WTC11 (cell line): Measurements from ENCODE around the gene COPS7A. TPM values are rescaled to one million over a fixed set of nuclear protein-coding genes. Genes with fewer than 3 reads are reported as not detected.

Source experiments
- ATAC-seq: fragments of 200-7000 bp; cut with Tn5 transposase; 2 replicates; pipeline ENCODE4 v1.10.0; 2021; ENCODE audit warnings: mild to moderate bottlenecking, moderate library complexity
- CTCF ChIA-PET: fragments of 300-600 bp; sonication (Branson Sonifier 250); formaldehyde crosslinking; loops from one replicate; lab custom pipeline; 2021; ENCODE audit warnings: antibody characterized with exemption; lab: Charles Lee
- POLR2A ChIA-PET: fragments of 350-600 bp; sonication (Branson Sonifier 250); formaldehyde crosslinking; loops from one replicate; lab custom pipeline; 2021; ENCODE audit warnings: antibody characterized with exemption; lab: Charles Lee
- DNase-seq: peaks from one replicate; pipeline ENCODE4 v3.0.0; 2021; ENCODE audit warnings: low spot score
- H3K27ac Mint-ChIP-seq: 2 replicates; pipeline ENCODE4 v1.8.0; 2021; ENCODE audit warnings: mixed read lengths
- H3K27me3 Mint-ChIP-seq: 2 replicates; pipeline ENCODE4 v1.8.0; 2021; ENCODE audit warnings: low read depth, mild to moderate bottlenecking, moderate library complexity, mixed read lengths
- H3K36me3 Mint-ChIP-seq: 2 replicates; pipeline ENCODE4 v1.8.0; 2021; ENCODE audit warnings: mixed read lengths
- H3K4me1 Mint-ChIP-seq: 2 replicates; pipeline ENCODE4 v1.8.0; 2022; ENCODE audit warnings: mixed read lengths
- H3K4me3 Mint-ChIP-seq: 2 replicates; pipeline ENCODE4 v1.8.0; 2021; ENCODE audit warnings: mild to moderate bottlenecking, moderate library complexity, mixed read lengths
- H3K9me3 Mint-ChIP-seq: 2 replicates; pipeline ENCODE4 v1.8.0; 2021; ENCODE audit warnings: mixed read lengths
- CDX4 ChIP-seq: fragments of 250-450 bp; sonication (Bioruptor Pico); IDR thresholded peaks from 2 replicates; pipeline ENCODE4 v1.9.0; 2021; ENCODE audit warnings: moderate library complexity, mild to moderate bottlenecking, inconsistent platforms, borderline replicate concordance
- CREB1 ChIP-seq: sonication (generic); formaldehyde crosslinking; IDR thresholded peaks from 2 replicates; pipeline ENCODE4 v1.8.0; 2023; ENCODE audit warnings: mild to moderate bottlenecking, missing genetic modification reagents
- CREM ChIP-seq: sonication (generic); formaldehyde crosslinking; IDR thresholded peaks from 2 replicates; pipeline ENCODE4 v1.8.1; 2022; ENCODE audit warnings: mild to moderate bottlenecking, missing genetic modification reagents, moderate library complexity
- ESRRA ChIP-seq: sonication (generic); formaldehyde crosslinking; IDR thresholded peaks from 2 replicates; pipeline ENCODE4 v1.8.1; 2022; ENCODE audit warnings: mild to moderate bottlenecking, missing genetic modification reagents, borderline replicate concordance
- FOXP4 ChIP-seq: sonication (generic); formaldehyde crosslinking; IDR thresholded peaks from 2 replicates; pipeline ENCODE4 v1.8.0; 2022; ENCODE audit warnings: mild to moderate bottlenecking, missing genetic modification reagents
- JUN ChIP-seq: sonication (generic); formaldehyde crosslinking; IDR thresholded peaks from 2 replicates; pipeline ENCODE4 v1.8.0; 2023; ENCODE audit warnings: mild to moderate bottlenecking, missing genetic modification reagents
- KAT7 ChIP-seq: sonication (generic); formaldehyde crosslinking; IDR thresholded peaks from 2 replicates; pipeline ENCODE4 v1.8.1; 2023; ENCODE audit warnings: missing genetic modification reagents, mild to moderate bottlenecking, borderline replicate concordance
- MAX ChIP-seq: sonication (generic); formaldehyde crosslinking; IDR thresholded peaks from 2 replicates; pipeline ENCODE4 v1.8.0; 2022; ENCODE audit warnings: mild to moderate bottlenecking, missing genetic modification reagents
- NFE2L1 ChIP-seq: sonication (generic); formaldehyde crosslinking; IDR thresholded peaks from 2 replicates; pipeline ENCODE4 v1.8.1; 2023; ENCODE audit warnings: missing genetic modification reagents
- NFYB ChIP-seq: sonication (generic); formaldehyde crosslinking; conservative IDR thresholded peaks from 2 replicates; pipeline ENCODE4 v1.8.0; 2022; ENCODE audit warnings: low read depth, missing genetic modification reagents
- NR2C2 ChIP-seq: sonication (generic); formaldehyde crosslinking; IDR thresholded peaks from 2 replicates; pipeline ENCODE4 v1.8.0; 2022; ENCODE audit warnings: mild to moderate bottlenecking, missing genetic modification reagents
- PRRX2 ChIP-seq: fragments of 250-450 bp; sonication (Bioruptor Pico); IDR thresholded peaks from 2 replicates; pipeline ENCODE4 v1.8.0; 2021; ENCODE audit warnings: mild to moderate bottlenecking
- RORB ChIP-seq: fragments of 250-450 bp; sonication (Bioruptor Pico); IDR thresholded peaks from 2 replicates; pipeline ENCODE4 v1.9.0; 2021; ENCODE audit warnings: mild to moderate bottlenecking
- SMAD4 ChIP-seq: sonication (generic); formaldehyde crosslinking; IDR thresholded peaks from 2 replicates; pipeline ENCODE4 v1.8.0; 2022; ENCODE audit warnings: mild to moderate bottlenecking, missing genetic modification reagents
- TEAD1 ChIP-seq: sonication (generic); formaldehyde crosslinking; IDR thresholded peaks from 2 replicates; pipeline ENCODE4 v1.8.0; 2022; ENCODE audit warnings: mild to moderate bottlenecking, missing genetic modification reagents
- TP53 ChIP-seq: sonication (generic); formaldehyde crosslinking; IDR thresholded peaks from 2 replicates; pipeline ENCODE4 v1.8.1; 2023; ENCODE audit warnings: mild to moderate bottlenecking, missing genetic modification reagents
- ZNF121 ChIP-seq: sonication (generic); formaldehyde crosslinking; IDR thresholded peaks from 2 replicates; pipeline ENCODE4 v1.8.0; 2023; ENCODE audit warnings: missing genetic modification reagents
- ZNF138 ChIP-seq: sonication (generic); formaldehyde crosslinking; conservative IDR thresholded peaks from 2 replicates; pipeline ENCODE4 v1.8.1; 2022; ENCODE audit warnings: mild to moderate bottlenecking, moderate library complexity, missing genetic modification reagents
- ZNF263 ChIP-seq: sonication (generic); formaldehyde crosslinking; IDR thresholded peaks from 2 replicates; pipeline ENCODE4 v1.8.1; 2022; ENCODE audit warnings: low read depth, mild to moderate bottlenecking, moderate library complexity, missing genetic modification reagents
- ZNF396 ChIP-seq: fragments of 250-450 bp; sonication (Bioruptor Pico); IDR thresholded peaks from 2 replicates; pipeline ENCODE4 v1.8.0; 2021; ENCODE audit warnings: mild to moderate bottlenecking, moderate library complexity, borderline replicate concordance
- ZNF423 ChIP-seq: fragments of 250-450 bp; sonication (Bioruptor Pico); IDR thresholded peaks from 2 replicates; pipeline ENCODE4 v2.1.2; 2022; ENCODE audit warnings: mild to moderate bottlenecking, moderate library complexity
- ZNF512 ChIP-seq: sonication (generic); formaldehyde crosslinking; IDR thresholded peaks from 2 replicates; pipeline ENCODE4 v1.8.1; 2022; ENCODE audit warnings: missing genetic modification reagents, borderline replicate concordance
- total RNA-seq: library from RNA; stranded (reverse); gene quantifications from 3 replicates; pipeline ENCODE4 v1.2.3, GENCODE V29; 2021
- TF ChIP-seq, protein P1 (sequence below): fragments of 250-450 bp; sonication (Bioruptor Pico); IDR thresholded peaks from 2 replicates; pipeline ENCODE4 v2.1.2; 2022; ENCODE audit warnings: mild to moderate bottlenecking, moderate library complexity
- TF ChIP-seq, protein P2 (sequence below): fragments of 250-450 bp; sonication (Bioruptor Pico); conservative IDR thresholded peaks from 2 replicates; pipeline ENCODE4 v1.9.0; 2021; ENCODE audit warnings: mild to moderate bottlenecking
- TF ChIP-seq, protein P3 (sequence below): sonication (generic); formaldehyde crosslinking; IDR thresholded peaks from 2 replicates; pipeline ENCODE4 v1.8.0; 2023; ENCODE audit warnings: mild to moderate bottlenecking, missing genetic modification reagents

Gene COPS7A
- total RNA-seq, 1 experiment from 2014 or later, result 41.4 TPM

GRCh38 chr12:6691473-6691872 lies 32.4 kb upstream of the COPS7A start (continued):
- TF ChIP-seq, protein P1, sequence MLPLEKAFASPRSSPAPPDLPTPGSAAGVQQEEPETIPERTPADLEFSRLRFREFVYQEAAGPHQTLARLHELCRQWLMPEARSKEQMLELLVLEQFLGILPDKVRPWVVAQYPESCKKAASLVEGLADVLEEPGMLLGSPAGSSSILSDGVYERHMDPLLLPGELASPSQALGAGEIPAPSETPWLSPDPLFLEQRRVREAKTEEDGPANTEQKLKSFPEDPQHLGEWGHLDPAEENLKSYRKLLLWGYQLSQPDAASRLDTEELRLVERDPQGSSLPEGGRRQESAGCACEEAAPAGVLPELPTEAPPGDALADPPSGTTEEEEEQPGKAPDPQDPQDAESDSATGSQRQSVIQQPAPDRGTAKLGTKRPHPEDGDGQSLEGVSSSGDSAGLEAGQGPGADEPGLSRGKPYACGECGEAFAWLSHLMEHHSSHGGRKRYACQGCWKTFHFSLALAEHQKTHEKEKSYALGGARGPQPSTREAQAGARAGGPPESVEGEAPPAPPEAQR (CRISPR knock-in tag), result no peak
- TF ChIP-seq ZNF396 (CRISPR knock-in tag), result no peak
- TF ChIP-seq NFYB (CRISPR knock-in tag), result no peak
- no peak for TF ChIP-seq TEAD1 (CRISPR knock-in tag)
- TF ChIP-seq ZNF263, result no peak
- no peak for TF ChIP-seq FOXP4 (CRISPR knock-in tag)
- no peak for TF ChIP-seq MAX (CRISPR knock-in tag)
- no peak for TF ChIP-seq ZNF121 (CRISPR knock-in tag)
- no peak for TF ChIP-seq ZNF138 (CRISPR knock-in tag)
- TF ChIP-seq SMAD4 (CRISPR knock-in tag), result no peak
- no peak for TF ChIP-seq RORB (CRISPR knock-in tag)
- TF ChIP-seq TP53 (CRISPR knock-in tag), result no peak

GRCh38 chr12:6692888-6693287 lies 31.0 kb upstream of the COPS7A start:
- POLR2A ChIA-PET, result interaction anchor here (0.7 kb wide), 1 partner anchor 60 kb away, joined by 4 read pairs; the partner anchor contains the start of gene MLF2
- Mint-ChIP-seq H3K9me3 (no peaks in the 10 kb centered on the region), H3K27me3 (peaks cover 3% of the 10 kb centered on the region; the same call in 1 of the 2 replicates), H3K36me3 (no peaks in the 10 kb centered on the region), H3K4me3 (no peak overlapping the region), H3K4me1 (peaks cover 12% of the 10 kb centered on the region), H3K27ac (no peak overlapping the region)
- ATAC-seq, result no peak
- DNase-seq, result no peak
- CTCF ChIA-PET, result interaction anchor here (0.6 to 1.9 kb wide), 7 partner anchors 8 to 180 kb away, joined by 3 to 10 read pairs (median 4); partner anchors contain the start of genes COPS7A and SPSB2
- TF ChIP-seq CREB1 (CRISPR knock-in tag) (no peak), NR2C2 (no peak), CDX4 (CRISPR knock-in tag) (no peak), ZNF512 (CRISPR knock-in tag) (no peak), NFYB (CRISPR knock-in tag) (no peak), PRRX2 (CRISPR knock-in tag) (no peak), TP53 (CRISPR knock-in tag) (no peak), NFE2L1 (CRISPR knock-in tag) (no peak), ZNF423 (CRISPR knock-in tag) (no peak), JUN (CRISPR knock-in tag) (no peak), KAT7 (CRISPR knock-in tag) (no peak), CREM (no peak), RORB (CRISPR knock-in tag) (no peak), FOXP4 (CRISPR knock-in tag) (no peak), ESRRA (CRISPR knock-in tag) (no peak)
- TF ChIP-seq, protein P2, sequence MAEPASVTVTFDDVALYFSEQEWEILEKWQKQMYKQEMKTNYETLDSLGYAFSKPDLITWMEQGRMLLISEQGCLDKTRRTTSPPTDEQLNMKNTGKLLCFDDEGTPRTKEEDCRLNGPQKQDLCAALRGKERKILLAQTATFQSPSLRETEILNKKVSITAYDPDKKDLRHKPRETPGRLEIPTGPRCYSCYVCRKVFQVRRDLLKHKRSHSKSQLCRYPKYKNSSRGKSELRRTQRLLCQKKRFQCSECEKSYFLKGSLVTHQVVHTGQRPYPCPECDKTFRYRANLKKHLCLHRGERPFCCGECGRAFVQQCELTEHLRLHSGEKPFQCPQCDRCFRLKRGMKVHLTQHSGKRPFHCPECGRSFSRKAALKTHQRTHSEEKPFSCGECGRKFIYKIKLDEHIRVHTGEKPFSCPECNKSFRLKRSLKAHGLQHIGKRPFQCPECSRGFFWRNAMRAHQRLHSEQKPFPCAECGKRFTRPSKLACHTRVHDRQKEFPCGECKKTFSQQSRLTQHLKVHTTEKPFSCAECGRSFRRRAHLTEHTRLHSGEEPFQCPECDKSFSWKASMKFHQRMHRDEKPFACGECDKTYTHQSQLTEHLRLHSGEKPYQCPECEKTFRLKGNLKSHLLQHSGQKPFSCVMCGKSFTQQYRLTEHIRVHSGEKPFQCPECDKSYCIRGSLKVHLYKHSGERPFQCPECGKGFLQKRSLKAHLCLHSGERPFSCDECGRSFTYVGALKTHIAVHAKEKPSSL (CRISPR knock-in tag), result no peak
- TF ChIP-seq, protein P3, sequence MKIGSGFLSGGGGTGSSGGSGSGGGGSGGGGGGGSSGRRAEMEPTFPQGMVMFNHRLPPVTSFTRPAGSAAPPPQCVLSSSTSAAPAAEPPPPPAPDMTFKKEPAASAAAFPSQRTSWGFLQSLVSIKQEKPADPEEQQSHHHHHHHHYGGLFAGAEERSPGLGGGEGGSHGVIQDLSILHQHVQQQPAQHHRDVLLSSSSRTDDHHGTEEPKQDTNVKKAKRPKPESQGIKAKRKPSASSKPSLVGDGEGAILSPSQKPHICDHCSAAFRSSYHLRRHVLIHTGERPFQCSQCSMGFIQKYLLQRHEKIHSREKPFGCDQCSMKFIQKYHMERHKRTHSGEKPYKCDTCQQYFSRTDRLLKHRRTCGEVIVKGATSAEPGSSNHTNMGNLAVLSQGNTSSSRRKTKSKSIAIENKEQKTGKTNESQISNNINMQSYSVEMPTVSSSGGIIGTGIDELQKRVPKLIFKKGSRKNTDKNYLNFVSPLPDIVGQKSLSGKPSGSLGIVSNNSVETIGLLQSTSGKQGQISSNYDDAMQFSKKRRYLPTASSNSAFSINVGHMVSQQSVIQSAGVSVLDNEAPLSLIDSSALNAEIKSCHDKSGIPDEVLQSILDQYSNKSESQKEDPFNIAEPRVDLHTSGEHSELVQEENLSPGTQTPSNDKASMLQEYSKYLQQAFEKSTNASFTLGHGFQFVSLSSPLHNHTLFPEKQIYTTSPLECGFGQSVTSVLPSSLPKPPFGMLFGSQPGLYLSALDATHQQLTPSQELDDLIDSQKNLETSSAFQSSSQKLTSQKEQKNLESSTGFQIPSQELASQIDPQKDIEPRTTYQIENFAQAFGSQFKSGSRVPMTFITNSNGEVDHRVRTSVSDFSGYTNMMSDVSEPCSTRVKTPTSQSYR (CRISPR knock-in tag), result no peak
